Hematopoietic multipotent progenitor cell treated with erythropoietin and hydrocortisone succinate and interleukin-3 and kit ligand, for 17 days (in vitro differentiated cells): ENCODE results near the gene SLC16A3.
A peak's percentile ranks its signal among the peaks of the same experiment; 100 is the strongest.
"Not testable (repeated sequence)": the region's sequence is repeated elsewhere in the genome, so short reads cannot be mapped to it uniquely, and the experiment has no call there.

Source experiments
- DNase-seq: peaks from one replicate; pipeline ENCODE4 v3.0.0-alpha.2; 2015; ENCODE audit warnings: low spot score

SLC16A3 gene

DNA sequence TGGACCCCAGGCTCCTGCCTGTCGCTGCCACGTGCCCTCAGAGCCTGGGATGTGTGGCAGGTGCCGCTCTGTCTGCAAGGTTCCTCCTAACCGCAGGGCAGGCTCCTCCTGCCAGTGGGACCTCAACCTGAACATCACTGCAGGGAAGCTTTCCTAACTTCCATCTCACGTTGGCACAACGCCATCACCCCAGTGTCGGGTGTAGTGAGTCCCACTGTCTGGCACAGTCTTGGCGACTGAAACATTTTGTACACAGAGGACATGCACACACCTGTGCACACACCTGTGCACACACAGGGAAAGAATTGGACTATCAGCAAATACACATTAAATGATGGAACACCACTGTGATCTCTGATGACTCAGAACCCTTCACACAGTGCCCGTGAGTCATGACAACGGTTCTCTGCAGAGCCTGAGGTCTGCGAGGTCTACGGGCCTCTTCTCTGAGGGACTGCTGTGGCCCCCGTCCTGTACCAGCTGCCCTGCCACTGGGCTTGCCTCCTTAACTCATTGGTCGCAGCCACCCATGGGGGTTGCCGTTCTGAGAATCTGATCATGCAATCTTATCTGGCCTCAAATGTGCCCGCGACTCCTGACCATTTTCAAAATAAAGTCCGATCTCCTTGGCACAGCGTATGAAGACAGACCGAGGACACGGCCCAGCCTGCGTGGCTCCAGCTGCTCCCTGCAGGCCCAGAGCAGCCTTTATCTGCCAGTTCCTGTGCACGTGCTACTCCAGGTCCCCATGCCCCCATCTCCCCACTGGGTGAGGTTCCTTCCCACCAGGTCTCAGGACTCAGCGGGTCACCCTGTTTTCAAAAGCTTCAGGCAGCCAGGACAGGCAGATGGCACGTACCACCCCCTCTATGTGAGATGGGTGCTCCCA lies 23.8 kb upstream of the SLC16A3 start:
- no peak for DNase-seq

DNA sequence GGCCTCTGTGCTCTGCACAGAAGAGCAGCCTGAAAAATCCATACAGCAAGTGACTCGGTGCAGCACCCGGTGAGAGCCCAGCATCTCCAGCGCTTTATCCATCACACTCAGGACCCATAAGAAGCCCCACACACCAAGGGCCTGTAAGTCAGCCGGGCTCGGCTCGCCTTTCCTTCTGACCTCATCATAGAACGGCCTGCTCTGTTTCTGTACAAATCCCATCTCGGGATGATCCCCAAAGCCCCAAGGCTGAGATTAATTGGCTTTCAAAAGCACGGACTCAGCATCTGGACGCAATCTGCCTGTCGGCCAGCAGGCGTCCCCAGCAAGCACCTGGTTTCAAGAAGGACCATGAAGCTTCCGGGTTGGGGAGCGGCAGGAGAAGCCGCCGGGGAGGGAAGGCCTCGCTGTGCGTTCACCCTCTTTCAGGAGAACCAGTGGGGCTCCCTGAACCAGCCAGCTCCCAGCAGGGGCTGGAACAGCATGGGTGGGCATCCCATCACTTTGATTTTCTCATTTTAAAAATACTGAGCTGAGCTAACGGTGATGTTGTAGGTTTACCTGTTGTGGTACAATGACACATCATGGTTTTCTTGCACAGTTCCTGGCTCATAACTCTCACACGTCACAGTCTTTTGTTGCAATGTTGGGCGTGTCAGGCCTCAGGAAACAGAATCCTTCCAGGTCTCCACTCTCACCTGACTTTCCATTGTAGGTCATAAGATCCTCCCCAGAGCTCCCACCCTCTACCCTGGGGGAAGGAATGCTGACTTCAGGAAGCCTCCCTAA lies 22.9 kb upstream of the SLC16A3 start:
- peak; percentile 84 for DNase-seq

DNA sequence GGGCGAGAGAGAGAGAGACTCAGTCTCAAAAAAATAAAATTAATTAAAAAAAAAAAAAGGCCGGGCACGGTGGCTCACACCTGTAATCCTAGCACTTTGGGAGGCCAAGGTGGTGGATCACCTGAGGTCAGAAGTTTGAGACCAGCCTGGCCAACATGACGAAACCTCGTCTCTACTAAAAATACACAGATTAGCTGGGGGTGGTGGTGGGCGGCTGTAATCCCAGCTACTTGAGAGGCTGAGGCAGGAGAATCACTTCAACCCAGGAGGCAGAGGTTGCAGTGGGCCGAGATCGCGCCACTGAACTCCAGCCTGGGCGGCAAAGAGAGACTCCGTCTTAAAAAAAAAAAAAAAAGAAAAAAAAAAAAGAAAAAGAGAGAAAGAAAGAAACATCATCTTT lies 18.2 kb upstream of the SLC16A3 start:
- DNase-seq = not testable (repeated sequence)

DNA sequence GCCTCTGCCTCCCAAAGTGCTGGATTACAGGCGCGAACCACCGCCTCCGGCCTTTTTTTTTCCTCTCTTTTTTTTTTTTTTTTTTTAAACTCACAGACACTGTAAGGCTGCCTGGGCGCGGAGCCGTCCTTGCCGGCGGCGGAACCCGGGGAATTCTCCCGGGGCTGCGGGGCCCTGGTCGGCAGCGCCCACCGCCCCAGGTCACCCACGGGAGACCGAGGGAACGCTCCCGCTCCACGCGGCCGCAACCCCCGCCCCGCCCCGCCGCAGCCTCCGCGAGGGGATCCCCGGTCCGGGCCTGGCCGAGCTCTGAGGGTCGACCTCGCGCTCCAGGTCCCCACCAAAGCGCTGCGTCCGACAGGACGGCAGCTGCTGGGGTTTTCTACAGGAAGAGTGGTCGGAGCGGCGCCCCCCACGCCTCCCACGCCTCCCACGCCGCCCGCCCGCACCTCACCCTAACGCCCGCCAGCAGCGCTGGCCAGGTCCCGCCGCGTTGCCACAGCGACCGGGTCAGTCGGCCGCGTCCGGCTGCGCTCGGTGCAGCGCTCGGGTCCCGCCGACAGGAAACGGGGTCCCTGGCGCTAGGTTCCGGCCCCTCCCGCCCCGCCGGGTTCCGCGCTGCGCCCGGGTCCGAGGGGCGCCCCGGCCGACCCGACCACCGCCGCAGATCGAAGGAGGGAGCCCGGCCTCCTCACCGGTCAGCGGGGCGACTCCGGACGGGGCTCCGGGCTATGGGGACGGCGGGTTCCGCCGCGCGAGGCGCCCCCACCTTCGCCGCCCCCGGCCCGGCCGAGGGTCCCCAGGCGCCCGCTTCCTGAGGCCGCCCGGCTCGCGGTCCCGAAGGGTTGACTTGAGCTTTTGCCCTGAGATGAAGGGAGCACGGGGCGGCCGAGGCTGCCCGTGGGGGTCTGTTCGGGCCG lies 16.3 kb upstream of the SLC16A3 start, which contains the start of gene CCDC57:
Gene CCDC57, minus strand, starts transcription at position 512 of the 920 bp plus-strand sequence. CDS start 10,898 bp downstream, outside the sequence.
- peak; percentile 67 for DNase-seq

DNA sequence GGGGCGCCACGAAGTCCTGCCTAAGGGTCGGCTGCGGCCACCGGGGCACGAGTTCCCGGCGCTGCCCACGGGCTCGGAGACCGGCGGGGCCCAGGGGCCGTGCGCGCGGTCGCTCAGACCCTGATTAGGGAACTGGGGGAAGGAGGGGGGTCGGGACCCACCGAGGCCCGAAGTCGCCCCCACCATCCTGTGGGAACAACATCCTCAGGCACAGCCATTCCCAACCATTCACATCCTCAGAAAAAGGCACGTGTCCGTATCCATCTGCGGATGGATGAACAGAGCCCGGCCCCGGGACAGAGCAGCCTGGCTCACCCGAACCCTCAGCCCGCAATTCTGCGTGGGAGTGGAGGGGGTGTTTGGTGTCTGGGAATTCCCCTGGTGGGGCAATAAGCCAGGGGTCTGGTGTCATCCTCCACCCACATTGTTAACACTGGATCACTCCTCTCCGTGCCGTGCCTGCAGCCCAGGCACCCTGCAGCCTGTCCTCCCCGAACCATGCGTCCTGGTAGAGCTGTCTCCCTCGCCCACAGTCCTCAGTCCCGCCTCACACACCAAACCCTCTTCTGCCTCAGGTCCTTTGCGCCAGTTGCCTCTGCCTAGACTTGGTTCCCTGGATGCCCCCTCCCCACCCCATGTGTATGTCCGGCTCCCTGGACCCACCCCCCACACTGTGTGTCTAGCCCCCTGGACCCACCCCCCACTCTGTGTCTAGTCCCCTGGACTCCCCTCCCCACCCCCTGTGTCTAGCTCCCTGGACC lies 15.4 kb upstream of the SLC16A3 start:
- DNase-seq = no peak

DNA sequence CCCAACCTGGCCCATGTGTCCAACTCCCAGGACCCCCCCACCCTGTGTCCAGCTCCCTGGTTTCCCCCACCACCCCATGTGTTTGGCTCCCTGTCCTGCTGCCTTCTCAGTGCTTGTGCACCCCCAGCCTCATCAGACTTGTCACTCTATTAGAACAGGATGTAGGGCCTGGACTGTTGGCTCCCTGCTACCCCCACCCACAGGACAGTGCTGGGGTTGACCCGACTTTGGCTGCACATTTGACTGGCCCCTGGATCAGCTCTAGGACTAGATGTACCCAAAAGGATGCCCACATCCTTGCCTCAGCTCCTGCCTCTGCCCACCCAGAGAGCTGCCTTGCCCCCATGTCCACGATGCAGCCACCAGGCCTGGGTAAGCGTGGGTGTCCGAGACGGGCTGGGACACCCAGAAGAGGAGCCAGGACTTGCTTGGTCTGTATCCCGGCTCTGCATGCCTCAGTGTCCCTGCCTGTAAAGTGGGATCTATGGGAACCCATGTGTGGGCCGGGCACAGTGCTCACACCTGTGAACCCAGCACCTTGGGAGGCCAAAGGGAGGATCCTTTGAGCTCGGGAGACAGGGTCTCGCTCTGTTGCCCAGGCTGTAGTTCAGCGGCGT lies 14.7 kb upstream of the SLC16A3 start:
- DNase-seq = no peak

DNA sequence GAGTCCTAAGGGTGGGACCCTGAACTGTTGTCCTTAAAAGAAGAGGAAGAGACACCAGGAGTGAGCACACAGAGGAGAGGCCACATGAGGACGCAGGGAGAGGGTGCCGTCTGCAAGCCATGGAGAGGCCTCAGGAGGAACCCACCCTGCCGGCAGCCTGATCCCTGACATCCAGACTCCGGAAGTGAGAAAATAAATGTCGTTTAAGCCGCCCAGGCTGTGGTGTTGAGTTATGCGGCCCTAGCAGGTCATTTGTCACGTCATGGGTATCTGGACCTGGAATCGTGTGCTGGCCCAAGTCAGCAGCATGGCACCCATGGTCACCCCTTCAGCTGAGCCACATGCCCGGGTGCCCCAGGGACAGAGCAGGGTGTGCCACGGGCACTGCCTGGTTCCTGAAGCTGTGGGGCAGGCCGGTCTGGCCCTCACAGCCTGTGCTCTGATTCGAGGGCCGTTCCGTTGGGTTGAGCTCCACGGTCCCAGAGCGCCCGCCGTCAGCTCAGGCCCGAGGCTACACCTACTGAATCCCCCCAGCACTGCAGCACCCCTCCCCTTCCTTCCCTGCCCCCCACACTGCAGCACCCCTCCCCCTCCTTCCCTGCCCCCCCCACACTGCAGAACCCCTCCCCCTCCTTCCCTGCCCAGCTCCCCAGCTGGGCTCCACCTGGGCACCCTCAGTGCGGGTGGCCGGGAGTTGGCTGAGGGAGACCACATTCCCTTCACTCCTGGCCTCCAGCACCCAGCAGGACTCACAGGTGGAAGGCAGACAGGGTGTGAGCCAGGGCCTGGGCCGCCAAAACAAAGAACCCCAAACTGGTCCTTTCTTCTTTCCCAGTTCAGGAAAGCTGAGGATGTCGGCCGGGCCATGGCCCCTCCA lies 13.5 kb upstream of the SLC16A3 start:
- DNase-seq = no peak

GRCh38 chr17:82215972-82216300 lies 12.9 kb upstream of the SLC16A3 start:
- DNase-seq = no peak

- DNase-seq = peak; percentile 84
Measured at GRCh38 chr17:82216301-82217119, 12.3 kb upstream of the SLC16A3 start.

DNA sequence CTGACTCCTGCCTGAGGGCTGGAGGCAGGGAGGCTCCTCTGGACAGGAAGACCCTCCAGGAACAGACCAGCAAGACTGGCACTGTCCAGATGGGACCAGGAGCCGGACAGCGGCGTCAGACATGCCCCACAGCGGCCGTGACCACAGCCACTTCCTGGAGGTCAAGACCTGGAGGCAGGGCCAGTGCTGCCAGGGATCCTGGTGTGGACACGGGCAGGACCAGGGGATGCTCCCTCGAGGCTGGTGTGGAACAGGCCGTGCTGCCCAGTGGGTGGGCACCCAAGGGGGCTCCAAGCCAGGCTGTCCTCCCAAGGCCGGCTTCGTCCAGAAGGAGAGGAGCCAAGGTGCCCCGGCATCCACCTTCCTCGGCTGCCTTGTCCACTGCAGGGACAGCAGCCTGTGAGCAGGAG lies 11.7 kb upstream of the SLC16A3 start:
- no peak for DNase-seq

GRCh38 chr17:82217530-82218204 lies 11.2 kb upstream of the SLC16A3 start:
- DNase-seq = no peak

DNA sequence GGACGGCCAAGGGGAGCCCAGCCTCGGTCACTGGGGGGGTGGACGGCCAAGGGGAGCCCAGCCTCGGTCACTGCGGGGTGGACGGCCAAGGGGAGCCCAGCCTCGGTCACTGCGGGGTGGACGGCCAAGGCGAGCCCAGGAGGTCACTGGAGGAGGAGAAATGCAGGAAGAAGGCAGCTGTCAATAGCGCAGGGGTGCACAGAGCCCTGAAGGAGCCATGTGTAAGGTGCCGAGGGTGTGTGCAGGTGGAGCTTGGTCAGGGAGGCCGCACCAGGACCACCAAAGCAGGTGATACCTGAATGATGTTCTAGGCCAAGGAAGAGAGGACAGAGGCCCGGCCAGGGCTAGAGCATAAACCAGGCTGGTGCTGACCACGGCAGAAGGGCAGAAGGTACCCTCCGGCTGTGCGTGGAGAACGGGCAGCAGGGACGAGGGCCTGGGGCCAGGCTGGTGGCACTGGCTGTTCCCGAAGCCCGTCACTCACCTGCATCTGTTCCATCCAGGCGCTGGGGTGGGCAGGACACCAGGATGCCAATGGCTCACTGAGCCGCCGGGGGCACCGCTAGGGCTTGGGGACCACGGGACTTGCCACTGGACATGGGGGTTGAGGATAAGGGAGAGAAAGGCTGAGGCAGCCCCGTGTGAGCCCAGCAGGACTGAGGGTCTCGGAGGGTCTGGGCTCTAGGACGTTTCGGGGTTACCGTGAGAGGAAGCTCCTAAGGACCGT lies 10.3 kb upstream of the SLC16A3 start:
- no peak for DNase-seq

DNA sequence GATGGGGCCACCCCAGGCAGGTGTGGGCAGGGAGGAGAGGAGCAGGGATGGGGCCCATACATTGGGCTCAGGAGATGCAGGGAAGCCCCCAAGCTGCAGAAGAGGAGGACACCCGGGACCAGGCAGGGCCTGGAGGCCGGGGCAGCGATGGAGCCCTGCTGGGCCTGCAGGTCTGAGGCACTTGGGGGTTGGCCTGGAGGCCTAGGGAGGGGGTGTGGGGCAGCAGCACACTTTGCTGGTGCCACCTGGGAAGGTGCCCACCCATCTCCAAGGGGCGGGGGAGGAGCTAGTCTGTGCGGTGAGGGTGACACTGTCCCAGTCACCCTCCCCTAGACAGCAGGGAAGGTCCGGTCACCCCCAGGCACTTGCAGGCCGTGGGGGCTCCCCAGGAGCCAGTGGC lies 9.8 kb upstream of the SLC16A3 start:
- no peak for DNase-seq

- no peak for DNase-seq
Measured at GRCh38 chr17:82219753-82220709, 8.8 kb upstream of the SLC16A3 start.

DNA sequence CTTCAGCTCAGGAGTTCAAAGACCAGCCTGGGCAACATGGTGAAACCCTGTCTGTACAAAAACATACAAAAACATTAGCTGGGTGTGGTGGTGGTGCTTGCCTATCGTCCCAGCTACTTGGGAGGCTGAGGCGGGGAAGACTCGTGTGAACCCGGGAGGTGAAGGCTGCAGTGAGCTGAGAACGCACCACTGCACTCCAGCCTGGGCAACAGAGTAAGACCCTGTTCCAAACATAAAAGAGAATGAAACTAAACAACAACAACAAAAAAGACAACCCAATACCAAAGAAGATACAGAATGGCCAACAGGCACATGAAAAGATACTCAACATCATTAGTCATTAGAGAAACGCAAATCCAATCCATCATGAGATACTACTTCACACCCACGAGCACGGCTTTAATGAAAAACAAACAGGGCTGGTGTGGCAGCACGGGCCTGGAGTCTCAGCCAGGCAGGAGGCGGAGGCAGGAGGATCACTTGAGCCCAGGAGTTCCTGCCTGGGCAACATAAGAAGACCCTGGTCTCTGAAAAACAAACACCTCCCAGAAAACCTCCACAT lies 7.4 kb upstream of the SLC16A3 start:
- DNase-seq = no peak

DNA sequence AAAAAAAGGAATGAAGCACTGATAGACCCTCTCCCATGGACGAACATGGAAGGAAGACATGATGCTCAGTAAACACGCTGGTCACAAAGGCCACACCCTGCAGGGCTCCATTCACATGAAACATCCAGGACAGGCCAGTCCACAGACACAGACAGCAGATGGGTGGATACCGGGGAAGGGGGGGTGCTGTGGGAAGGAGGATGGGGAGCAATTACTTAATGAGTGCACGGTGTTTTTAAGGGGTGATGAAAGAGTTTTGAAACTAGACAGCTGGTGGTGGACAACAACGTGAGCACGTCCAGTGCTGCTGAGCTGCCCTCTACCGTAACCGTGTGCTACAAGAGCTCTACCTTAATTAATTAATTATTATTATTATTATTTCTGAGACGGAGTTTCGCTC lies 6.0 kb upstream of the SLC16A3 start:
- DNase-seq = no peak
